ENCODE measurements around the gene PDE1A.

DNA sequence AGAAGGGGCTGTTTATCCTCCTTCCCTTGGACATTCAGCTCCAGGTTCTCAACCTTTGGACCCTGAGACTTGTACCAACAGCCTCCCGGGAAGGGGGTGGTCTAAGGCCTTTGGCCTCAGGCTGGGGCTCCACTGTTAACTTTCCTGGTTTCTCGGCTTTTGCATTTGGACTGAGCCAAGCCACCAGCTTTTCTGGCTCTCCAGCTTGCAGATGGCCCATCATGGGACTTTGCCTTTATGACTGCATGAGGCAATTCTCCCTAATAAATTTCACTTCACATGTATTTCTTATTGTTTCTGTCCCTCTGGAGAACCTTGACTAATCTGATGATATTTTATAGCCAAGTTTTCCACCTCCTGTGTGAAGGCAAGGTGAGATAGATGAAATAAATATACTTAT, 260.4 kb downstream of the PDE1A start:
- no peak for TF ChIP-seq POLR2A (IDR thresholded peaks at IDR 0.05)
- TF ChIP-seq, protein P1, sequence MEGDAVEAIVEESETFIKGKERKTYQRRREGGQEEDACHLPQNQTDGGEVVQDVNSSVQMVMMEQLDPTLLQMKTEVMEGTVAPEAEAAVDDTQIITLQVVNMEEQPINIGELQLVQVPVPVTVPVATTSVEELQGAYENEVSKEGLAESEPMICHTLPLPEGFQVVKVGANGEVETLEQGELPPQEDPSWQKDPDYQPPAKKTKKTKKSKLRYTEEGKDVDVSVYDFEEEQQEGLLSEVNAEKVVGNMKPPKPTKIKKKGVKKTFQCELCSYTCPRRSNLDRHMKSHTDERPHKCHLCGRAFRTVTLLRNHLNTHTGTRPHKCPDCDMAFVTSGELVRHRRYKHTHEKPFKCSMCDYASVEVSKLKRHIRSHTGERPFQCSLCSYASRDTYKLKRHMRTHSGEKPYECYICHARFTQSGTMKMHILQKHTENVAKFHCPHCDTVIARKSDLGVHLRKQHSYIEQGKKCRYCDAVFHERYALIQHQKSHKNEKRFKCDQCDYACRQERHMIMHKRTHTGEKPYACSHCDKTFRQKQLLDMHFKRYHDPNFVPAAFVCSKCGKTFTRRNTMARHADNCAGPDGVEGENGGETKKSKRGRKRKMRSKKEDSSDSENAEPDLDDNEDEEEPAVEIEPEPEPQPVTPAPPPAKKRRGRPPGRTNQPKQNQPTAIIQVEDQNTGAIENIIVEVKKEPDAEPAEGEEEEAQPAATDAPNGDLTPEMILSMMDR (IDR thresholded peaks at IDR 0.05) = no peak
